GM18907 (cell line): ENCODE results near the gene PRR14L.
"Not testable (repeated sequence)": the region's sequence is repeated elsewhere in the genome, so short reads cannot be mapped to it uniquely, and the experiment has no call there.

Experiments used
- ATAC-seq: cut with Tn5 transposase; IDR thresholded peaks from one replicate; pipeline ENCODE4 v1.9.1; 2021; ENCODE audit warnings: mild to moderate bottlenecking, moderate library complexity; ENCODE audit not compliant: unreplicated experiment

Gene PRR14L

DNA sequence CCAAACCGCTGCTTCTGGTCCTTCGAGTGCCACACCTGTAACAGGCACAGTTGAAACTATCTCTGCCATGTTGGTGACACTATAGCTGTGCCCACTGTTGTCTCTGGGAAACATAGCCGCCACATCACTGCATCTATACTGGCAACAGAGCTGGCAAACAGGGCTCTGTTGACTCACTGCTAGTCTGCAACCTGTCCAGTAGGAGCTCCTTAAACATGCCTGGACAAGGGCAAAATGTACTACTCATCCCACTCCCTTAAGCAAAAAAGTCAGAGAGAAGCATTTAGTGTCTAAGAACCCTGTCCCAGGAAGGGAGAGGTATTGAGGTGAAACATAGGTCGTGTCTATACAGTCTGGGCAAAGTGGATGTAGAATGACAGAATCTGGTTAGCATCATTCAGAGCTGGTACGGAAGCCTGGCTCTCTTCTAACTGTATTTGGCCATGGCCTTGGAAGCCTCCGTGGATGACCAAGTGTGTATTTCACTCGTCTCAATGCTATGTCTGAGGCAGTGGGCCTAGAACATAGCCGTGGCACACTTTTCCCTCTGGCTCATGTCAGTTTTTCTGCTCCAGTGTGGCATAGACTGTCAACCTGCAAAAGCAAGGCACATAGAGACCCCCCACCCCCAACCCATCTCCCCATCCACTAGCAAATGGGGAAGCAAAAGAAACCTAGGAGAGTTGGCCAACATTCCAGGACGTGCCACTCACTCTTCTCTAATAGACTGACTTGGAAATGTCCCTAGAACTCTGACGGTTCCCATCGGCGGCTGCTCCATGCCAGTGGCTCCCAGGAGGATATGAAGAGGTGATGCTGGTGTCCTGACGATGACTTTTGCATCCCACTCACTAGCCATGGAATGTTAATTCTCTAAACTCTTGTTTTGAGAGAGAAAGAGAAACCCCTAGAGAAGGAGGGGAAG lies 66.5 kb downstream of the PRR14L start:
- no peak for ATAC-seq

DNA sequence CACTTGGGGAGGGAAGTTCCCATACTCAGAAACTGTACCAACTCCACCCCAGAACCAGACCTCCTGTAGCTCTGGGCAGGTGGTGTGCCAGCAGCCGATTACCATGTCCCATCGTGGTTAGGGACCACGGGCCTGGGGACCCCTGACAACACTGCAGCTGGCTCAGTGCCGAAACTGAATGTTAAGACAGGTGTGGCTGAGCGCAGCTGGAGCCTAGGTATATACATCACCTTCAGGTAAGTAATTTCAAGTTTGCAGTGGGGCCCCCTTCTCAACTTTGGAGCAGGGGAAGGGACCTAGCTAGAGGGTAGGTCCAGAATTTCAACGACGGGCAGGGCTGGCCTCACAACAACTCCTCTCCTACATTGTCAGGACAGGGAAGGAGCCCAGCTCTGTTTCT lies 67.2 kb downstream of the PRR14L start:
- no peak for ATAC-seq

DNA sequence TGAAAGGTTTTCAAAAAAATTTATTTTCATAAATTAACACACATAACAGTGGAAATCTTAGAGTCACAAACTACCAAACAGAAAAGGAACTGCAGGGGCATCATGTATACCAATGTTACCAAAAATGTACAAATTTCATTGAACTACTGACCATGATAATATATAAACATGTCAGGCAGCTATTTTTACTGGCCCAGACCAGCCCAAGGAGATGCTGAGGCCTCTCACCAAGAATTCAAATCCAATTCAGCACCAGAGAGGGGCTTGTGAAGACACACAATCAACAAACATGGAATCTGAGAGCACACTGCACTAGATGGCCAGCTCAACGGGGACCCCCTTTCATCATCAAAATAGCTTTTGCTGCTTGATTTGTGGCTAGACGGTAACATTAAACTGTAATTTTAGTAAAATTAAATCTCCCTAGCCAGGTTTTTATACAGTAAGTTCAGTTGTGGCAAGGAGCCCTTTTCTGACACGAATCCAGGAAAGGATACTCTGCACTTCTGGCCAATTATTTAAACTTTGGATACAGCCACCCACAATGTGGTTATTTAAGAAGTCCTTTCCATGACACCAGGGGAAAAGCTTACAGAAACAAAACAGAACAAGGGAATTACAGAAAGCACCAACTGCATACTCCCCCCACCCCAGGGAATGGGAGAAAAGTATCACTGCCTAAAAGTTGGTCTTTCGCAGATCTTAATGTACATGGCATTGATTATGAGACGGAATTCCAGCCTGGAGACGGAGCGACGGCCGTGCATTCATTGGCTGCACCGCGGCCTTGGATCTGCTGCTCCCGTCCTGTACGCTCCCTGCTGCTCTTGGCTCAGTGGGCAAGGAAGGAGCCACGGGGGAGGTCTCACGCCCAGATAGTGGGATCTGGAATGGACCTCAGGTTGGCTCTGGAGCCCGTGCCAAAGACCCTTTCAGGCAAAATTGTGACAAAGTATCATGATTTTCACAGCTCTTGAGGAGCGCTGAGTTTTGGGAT lies 68.3 kb downstream of the PRR14L start:
- ATAC-seq, result no peak

DNA sequence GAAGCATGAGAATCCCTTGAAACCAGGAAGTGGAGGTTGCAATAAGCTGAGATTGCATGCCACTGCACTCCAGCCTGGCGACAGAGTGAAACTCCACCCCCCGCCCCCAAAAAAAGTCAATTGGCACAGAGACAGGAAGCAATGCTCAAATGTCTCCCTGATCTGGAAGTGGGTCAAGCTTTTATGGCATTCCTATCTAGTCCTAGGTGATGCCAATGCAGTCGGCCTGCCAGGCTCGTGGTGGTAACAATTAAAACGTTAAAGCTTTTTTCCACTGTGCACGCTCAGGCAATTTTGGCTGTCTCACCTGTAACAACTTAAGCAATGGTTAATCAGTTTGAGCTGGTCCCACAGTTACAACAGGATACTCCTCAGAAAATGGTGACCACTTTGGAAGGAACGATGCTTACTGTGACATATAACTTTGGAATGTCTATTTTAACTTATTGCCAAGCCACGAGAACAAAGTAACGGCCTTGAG lies 69.0 kb downstream of the PRR14L start:
- ATAC-seq, result no peak

DNA sequence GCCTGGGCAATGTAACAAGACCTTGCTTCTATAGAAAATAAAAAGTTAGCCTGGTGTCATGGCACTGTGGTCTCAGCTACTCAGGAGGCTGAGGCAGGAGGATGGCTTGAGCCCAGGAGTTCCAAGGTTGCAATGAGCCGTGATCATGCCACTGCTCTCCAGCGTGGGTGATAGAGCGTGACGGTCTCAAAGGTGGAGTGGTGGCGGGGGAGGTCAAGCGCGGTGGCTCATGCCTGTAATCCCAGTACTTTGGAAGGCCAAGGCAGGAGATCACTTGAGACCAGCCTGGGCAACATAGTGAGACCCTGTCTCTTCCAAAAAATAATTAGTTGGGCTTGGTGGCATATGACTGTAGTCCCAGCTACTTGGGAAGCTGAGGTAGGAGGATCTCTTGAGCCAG lies 71.2 kb downstream of the PRR14L start:
- no peak for ATAC-seq

DNA sequence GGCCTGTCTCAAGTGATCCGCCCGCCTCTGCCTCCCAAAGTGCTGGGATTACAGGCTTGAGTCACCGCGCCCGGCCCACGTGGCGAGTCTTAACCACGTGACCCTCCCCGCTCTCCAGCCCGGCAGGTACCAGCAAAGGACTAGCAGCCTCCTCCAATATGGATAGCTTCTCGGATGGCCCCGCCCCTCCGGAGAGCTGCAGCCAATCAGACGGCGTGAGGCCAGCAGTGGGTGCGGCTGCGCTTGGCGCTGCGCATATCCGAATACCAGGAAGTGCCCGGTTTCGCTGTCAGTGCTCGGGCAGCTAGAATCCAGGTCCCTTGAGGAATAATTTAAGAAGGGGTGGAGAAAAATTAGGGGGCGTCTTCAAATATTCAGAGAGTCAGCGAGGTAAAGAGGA lies 73.2 kb downstream of the PRR14L start:
- ATAC-seq, result peak; percentile 95

DNA sequence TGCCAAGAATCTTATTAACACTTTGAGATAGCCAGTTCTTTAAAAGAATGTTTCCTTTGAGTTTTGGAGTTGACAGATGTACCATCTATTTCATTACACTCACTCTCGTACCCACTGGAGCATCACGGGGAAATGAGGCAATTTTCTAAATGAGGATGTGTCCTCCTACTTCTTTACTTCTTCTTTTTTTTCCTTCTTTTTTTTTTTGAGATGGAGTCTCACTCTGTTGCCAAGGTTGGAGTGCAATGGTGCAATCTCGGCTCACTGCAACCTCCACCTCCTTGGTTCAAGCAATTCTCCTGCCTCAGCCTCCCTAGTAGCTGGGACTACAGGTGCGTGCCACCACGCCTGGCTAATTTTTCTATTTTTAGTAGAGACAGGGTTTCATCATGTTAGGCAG lies 75.7 kb downstream of the PRR14L start:
- not testable (repeated sequence) for ATAC-seq

DNA sequence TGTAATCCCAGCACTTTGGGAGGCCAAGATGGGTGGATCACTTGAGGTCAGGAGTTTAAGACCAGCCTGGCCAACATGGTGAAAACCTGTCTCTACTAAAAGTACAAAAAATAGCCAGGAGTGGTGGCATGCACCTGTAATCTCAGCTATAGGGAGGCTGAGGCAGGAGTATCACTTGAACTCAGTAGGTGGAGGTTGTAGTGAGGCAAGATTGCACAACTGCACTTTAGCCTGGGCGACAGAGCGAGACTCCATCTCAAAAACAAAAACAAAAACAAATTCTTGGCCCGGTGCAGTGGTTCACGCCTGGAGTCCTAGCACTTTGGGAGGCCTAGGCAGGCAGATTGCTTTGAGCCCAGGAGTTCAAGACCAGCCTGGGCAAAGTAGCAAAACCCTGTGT lies 81.1 kb downstream of the PRR14L start:
- not testable (repeated sequence) for ATAC-seq

DNA sequence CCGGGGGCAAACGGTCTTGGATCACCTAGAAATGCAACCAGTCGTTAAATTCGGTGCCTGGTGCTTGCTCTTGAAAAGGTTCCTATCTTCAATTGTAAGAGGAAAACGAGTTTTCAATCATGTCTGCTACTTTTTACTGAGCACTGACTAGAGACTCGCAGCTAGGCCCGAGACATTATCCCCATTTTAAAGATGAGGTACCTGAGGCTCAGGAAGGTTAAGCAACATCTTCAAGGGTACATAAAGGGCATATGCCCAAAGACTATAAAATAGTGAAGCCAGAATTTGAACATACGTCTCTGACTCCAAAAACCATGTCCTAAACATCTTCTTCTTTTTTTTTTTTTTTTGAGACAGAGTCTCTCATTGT lies 87.3 kb downstream of the PRR14L start:
- ATAC-seq, result no peak

DNA sequence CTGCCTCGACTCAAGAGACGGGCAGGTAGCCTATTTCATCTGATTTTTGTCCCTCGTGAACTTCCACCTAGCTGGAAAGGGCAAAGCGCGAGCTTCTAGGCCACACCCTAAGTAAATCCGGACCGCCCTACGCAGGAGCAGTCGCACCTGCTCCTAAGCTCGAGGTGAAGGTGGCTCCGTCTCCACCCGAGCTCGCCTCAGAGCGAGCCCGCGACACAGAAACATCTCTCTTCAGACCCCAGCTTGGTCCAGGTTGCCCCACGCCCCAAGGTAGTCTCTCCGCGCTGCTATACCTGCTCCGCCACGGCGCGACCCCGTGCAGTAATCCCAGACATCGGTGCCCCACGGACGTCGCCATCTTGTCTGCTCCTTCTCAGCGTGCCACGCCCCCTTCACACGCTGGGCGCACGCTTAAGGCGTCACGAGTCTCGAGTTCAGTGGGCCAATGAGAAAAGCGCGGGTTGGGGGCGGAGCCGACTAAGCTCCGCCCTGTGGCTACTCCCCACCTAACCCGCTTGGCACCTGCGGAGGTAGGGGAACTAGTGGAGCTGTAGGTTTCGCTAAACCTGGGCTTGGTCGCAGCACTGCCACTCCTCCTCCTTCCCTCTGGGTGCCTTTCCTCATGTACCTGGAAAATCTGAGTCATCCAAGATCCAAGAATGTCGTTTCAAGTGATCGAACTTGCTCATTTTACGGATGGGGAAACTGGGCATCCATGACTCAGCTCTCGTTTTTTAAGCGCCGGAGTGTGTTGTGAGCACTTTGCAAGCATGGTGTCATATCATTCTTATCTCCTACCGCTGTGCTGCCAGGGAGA lies 87.9 kb downstream of the PRR14L start, which contains the start of gene PISD:
TSS of gene PISD (minus strand) at position 365 of the 817 bp plus-strand sequence. CDS start at position 358, 7 bp downstream.
- peak; percentile 85 for ATAC-seq

DNA sequence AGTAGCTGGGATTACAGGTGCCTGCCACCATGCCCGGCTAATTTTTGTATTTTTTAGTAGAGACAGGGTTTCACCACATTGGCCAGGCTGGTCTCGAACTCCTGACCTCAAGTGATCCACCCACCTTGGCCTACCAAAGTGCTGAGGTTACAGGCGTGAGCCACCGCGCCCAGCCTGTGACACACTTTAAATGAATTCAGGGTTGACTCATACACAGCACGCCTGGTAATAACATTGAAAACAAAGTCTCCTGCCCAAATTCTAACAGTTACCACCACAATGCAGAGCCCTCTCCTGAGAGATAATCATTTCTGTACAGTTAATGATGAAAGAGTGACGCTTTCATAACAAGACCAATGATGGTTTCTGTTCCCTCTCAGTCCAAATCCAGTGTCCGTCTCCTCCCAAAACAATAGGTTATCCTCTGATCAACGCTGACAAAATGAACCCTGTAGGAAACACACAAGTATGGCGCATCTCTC lies 89.0 kb downstream of the PRR14L start:
- not testable (repeated sequence) for ATAC-seq

DNA sequence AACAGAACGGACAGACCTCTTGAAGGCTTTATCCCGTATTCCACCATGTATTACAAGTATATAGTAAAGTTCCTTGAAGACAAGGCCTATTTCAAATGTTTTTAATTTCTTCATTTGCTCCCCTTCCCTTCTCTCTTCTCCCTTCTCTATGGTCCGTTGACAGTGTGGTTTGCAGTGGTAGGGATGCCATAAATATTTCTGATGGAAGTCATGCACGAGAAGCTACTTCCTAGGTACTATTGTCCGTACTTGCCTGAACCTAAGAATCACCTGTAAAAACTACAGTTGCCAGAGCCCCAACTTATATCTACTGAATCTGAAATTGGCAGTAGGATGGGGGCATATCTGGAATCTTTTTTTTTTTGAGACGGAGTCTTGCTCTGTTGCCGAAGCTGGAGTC lies 90.7 kb downstream of the PRR14L start:
- ATAC-seq, result no peak

DNA sequence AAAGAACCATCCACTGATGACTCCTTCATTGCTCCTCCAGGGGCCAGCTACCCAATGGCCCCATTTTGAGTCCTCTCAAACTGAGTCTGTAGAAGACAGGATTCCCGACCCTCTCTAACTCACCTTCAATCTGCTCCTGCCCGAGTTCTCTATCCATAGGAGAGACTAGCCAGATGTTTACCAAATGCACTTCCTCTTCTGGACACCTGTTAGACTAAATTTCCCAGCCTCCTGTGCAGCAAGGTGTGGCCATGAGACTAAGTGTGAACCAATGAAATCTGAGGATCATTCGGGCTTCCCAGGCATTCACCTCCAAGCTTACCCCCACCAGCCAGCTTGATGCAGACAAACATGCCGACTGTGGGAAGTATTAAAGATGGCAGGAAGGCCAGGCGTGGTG lies 95.5 kb downstream of the PRR14L start:
- ATAC-seq, result no peak

DNA sequence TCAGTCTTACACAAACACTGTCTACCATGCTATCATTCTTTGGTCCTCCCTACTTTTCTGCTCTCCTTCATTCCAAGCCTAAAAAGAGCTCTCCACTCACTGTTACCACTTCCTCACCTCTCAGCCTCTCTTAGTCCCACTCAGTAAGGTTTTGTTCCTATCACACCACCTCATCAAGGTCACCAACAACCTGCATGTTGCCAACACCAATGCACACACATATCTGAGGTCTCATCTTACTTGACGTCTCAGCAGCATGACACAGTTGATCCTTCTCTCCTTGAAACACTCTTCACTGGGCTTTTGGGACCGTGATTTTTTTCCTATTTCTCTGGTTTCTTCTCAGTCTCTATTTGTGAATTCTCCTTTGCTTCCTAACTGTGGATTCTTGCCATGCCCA lies 96.0 kb downstream of the PRR14L start:
- no peak for ATAC-seq

DNA sequence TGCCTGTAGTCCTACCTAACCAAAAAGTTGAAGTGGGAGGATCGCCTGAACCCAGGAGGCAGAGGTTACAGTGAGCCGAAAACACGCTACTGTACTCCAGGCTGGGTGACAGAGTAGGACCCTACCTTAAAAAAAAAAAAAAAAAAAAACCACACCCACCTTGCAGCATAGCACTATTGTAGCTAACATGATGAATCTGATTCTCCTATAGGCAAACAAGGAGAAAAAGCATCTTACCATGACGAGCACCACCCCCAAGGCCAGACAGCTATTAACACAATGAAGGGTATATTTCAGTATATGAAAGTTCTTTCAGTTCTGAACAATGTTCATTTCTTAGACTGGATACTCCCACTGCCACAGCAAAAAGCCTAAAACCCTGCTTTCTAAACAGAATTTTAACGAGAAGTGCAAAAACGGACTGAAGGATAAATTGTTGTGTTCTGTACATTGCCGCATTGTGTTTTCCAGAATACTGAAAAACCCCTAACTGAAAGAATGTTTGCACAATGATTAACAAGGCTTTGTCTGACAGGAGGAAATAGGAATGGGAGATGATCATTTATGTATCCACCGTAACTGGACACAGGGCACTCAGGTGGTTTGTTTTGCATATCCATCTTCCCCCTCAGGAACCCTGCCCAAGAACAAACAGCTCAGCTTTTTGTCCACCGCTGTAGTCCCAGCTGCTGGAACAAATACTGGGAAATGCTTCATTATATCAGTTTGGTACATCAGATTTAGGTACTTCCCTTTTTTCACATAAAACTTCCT lies 96.8 kb downstream of the PRR14L start:
- no peak for ATAC-seq

DNA sequence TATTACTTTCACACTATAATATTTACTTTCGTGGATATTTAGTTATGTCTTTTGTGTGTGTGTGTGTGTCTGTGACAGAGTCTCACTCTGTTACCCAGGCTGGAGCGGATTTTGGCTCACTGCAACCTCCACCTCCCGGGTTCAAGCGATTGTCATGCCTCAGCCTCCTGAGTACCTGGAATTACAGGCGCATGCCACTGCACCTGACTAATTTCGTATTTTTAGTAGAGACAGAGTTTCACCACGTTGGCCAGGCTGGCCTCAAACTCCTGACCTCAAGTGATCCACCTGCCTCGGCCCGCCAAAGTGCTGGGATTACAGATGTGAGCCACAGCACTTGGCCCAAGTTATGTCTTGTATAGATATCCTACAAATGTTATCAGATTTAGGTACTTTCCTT lies 97.8 kb downstream of the PRR14L start:
- no peak for ATAC-seq

DNA sequence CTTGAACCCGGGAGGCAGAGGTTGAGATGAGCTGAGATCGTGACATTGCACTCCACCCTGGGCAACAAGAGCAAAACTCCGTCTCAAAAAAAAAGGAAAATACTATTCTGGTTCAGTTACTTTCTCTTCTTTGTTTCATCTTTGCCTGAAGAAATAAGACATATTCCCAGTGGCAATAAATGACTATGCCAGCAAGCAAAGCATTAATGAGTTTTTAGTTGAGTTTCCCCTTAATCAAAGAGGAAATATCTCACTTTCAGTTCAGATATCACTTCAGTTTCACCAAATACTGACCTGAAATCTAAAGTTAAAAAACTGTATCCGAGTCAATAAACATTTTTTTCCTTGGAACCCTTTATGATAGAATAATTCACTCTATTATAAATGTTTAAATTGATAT lies 98.3 kb downstream of the PRR14L start:
- no peak for ATAC-seq

DNA sequence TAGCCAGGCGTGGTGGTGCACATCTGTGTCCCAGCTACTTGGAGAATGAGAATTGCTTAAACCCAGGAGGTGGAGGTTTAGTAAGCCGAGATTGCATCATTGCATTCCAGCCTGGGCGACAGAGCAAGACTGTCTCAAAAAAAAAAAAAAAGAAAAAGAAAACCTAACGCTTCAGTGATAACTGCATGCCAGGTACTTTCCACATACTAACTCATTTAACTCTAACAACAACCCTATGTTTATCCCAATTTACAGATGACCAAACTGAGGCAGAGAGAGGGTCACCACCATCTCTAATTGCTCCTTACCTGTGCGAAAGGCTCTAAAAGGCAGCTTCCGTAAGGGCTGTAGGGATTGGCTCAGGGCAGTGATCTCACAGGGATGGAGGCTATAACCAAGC lies 99.5 kb downstream of the PRR14L start:
- no peak for ATAC-seq

DNA sequence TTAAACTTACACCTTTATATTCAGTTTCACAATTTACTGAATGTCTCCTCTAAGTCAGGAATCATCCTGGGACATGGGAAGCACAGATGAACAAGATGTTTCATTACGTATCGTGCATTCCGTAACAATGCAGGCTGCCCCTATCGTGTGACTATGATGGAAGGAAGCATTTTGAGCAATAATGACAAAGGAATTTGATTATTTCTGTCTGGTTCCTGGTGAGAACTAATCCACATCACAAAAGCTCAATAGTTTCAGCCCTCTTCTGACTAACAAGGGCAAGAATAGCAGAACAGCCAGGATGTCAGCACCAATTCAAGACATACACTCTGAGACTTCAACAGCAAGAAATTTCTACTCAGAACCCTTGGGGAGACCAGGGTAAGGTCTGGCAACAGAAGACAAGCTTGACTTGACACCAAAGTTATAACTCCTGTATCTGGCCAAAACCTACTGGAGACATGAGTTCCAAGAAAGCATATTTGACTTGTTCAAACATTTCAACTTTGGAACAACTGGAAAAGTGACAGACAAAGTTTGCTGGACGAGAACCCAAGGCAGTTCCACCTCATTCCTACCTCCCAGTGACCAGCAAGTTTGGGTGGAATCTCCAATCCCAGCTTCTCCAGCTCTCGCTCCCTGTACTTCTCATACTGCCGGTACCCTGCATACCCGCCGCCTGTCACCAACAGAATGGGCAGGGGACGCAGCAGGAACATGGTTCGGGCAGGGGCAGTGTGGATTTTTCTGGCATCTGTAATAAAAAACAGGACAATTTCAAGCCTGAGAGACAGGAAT lies 102.2 kb downstream of the PRR14L start:
- ATAC-seq, result no peak
